Retinal pigment epithelial cell (primary cell): ENCODE results near the gene MYZAP.

Experiments
- DNase-seq: peaks from one replicate; pipeline ENCODE4 v3.0.0-alpha.2; 2010; ENCODE audit warnings: low read depth
- H3K4me3 ChIP-seq: 2 replicates; pipeline ENCODE4 v1.5.1; 2011; ENCODE audit warnings: mild to moderate bottlenecking, low read length, control low read depth, moderate library complexity
- TF ChIP-seq, protein P1 (sequence below): conservative IDR thresholded peaks from 2 replicates; pipeline ENCODE4 v1.5.1; 2011; ENCODE audit warnings: low read depth, low read length, control low read depth, inconsistent platforms

The MYZAP gene

DNA sequence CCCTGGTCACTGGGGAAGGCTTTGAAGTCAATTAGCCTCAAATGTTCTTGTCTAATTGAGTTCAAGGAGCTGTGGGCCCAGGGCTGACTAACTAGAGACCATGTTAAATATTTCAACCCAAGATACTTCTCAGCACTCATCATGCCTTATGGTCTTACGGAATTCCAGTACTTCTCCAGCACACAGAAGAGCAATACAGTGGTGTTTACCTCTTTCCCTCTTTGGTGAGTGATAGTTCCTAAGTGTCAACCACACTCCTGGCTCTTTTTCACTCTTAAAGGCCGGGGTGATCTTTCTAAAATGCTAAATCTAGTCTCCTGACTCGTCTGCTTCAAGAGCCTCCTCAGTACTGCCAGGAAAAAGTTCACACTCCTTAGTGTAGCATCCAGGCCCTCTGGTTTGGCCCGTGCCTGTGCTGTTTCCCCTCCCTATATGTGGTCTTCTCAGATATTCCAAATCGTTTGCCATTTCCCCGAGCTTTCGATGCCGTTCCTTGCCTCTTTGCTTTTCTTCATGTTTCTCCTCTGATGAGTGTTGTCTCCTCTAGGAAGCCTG is 4.7 kb downstream of the MYZAP start:
- no peak for DNase-seq
- H3K4me3 ChIP-seq = no peak overlapping the region
- TF ChIP-seq, protein P1, sequence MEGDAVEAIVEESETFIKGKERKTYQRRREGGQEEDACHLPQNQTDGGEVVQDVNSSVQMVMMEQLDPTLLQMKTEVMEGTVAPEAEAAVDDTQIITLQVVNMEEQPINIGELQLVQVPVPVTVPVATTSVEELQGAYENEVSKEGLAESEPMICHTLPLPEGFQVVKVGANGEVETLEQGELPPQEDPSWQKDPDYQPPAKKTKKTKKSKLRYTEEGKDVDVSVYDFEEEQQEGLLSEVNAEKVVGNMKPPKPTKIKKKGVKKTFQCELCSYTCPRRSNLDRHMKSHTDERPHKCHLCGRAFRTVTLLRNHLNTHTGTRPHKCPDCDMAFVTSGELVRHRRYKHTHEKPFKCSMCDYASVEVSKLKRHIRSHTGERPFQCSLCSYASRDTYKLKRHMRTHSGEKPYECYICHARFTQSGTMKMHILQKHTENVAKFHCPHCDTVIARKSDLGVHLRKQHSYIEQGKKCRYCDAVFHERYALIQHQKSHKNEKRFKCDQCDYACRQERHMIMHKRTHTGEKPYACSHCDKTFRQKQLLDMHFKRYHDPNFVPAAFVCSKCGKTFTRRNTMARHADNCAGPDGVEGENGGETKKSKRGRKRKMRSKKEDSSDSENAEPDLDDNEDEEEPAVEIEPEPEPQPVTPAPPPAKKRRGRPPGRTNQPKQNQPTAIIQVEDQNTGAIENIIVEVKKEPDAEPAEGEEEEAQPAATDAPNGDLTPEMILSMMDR = no peak

DNA sequence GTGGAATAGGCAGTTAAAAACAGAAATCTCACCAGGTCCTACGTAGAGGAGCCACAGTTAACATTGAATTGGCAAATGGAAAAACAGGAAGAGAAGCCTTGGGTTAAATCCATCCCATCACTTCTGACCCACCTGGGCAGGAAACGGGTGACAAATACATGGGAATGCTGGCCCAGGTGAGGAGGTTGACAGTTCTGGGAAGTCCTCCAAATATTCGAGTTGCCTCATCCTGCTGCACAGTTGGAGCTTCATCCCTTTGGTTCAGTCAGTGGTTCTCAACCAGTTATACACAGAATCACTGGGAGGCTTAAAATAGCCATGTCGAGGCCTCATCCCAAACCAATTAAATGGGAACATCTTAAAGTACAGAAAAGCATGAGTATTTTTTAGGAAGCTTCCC is 5.3 kb downstream of the MYZAP start:
- DNase-seq = no peak
- H3K4me3 ChIP-seq = no peak overlapping the region
- TF ChIP-seq, protein P1 = no peak

DNA sequence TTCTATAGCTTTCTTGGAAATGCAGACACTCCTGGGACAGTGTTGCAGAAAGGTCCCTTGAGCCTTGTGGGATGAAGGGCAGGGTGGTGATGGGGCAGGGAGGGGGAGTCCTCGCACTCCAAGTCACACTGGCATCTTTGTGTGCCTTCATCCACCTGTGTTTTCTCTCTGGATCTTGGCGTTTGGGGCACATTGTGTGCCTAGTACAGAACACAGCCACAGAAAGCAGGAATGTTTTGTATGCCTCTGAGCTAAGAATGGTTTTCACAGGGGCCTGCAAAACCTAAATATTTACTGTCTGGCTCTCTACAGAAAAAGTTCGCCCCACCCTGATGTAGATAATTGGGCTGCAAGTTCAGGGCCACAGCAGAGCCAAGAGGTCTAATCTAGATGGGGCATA is 5.7 kb downstream of the MYZAP start:
- DNase-seq = no peak
- no peak overlapping the region for H3K4me3 ChIP-seq
- TF ChIP-seq, protein P1 = no peak

DNA sequence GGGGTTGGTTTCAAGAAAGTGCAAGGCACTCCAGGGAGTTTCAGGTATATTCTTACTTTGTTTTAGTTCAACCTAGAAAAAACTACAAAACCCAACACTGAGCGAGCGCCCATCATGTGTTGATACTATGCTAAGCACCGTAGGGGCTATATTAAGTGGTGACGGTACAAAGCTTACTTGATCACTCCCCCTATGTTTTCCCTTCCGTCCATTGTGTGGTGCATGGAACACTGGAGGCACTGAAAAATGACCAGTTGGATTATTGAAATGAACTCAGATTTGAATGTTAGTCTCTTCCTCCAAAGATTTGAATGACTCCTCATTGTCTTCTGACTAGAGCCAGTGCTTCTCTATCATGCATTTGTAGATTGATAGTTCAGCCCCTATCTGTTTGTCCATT is 6.6 kb downstream of the MYZAP start:
- no peak overlapping the region for H3K4me3 ChIP-seq
- no peak for DNase-seq
- TF ChIP-seq, protein P1 = no peak

DNA sequence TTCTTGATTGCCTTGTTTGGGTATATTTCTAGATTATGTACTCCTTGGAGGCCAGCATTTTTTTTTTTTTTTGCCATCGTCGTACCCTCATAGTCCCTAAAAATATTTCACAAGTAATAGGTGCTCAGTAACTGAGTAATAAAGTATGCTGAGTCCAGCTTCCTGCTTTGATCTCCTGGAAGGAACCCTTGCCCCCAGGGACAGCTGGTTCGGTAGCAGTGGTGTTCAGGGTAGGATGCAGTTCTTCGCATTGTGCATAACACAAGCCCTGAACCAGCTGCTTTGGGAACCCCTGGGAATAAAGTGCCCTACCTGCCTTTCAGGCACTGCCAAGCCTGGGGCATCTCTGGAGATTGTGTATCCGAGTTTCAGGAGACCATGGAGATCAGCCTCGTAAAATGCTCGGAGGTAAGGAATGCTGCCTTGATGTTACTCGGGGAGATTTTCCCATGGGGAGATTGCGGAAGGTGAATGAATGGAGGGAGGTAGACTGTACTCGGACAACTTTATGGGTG is 7.6 kb downstream of the MYZAP start:
- no peak for DNase-seq
- H3K4me3 ChIP-seq = no peak overlapping the region
- TF ChIP-seq, protein P1 = no peak

DNA sequence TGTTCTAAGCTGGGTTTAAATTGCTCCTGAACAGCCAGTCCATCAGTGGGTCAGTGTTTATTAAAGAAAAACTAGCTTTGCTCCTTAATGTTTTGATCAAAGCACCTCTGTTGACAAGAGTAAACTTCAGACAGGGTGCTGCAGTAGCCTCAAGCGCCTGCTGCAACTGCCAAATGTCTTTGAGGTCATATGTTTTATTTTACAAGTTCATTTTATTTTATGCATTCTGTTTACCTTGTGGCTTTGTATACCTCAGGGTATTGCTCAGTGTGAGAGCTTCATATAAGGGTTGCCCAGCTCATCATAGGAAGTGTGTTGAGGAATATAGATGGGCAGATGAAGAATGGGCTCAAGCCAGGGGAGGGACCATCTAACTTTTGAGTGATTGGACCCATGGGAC is 8.5 kb downstream of the MYZAP start:
- no peak for DNase-seq
- TF ChIP-seq, protein P1 = no peak
- no peak overlapping the region for H3K4me3 ChIP-seq

DNA sequence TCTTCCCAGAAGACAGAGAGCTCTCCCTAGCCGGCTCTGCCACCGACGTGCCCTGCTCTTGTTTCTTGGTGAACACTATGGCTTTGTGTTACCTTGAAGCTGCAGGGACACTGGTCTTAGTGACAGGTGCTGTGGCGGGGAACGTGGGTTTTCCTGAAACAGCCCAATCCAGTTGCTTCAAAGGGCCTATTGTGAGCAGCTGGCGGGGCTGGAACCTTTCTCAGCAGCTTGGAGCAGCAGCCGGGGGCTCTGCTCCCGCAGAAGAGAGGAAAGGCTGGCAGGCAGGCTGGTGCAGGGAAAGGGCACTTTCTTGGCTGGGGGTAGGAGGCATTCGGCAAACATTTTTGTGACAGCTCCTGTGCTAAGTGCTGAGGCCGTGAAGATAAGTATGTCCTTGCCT is 12.8 kb downstream of the MYZAP start:
- TF ChIP-seq, protein P1 = no peak
- DNase-seq = no peak
- H3K4me3 ChIP-seq = no peak overlapping the region
